GM12873 (cell line): ENCODE measurements around the gene RPS28.

Experiments used
- CTCF ChIP-seq: IDR thresholded peaks from 2 replicates; pipeline ENCODE4 v1.5.1; 2012; ENCODE audit warnings: low read depth, mild to moderate bottlenecking, moderate library complexity, low read length, control low read depth; ENCODE audit not compliant: insufficient read depth; ENCODE audit errors: missing control alignments

RPS28 gene

GRCh38 chr19:8336072-8336569 lies 14.8 kb downstream of the RPS28 start:
- no peak for TF ChIP-seq CTCF

GRCh38 chr19:8336660-8337059 lies 15.4 kb downstream of the RPS28 start:
- TF ChIP-seq CTCF, result no peak

GRCh38 chr19:8337728-8338127 lies 16.4 kb downstream of the RPS28 start:
- TF ChIP-seq CTCF, result no peak

GRCh38 chr19:8338835-8339234 lies 17.5 kb downstream of the RPS28 start:
- no peak for TF ChIP-seq CTCF

- peak; percentile 31 for TF ChIP-seq CTCF
These were observed 19.2 kb downstream of the RPS28 start for GRCh38 chr19:8340341-8341096.

GRCh38 chr19:8342316-8342683 lies 21.0 kb downstream of the RPS28 start:
- no peak for TF ChIP-seq CTCF

- TF ChIP-seq CTCF, result no peak
These were observed 21.6 kb downstream of the RPS28 start, which contains the start of gene KANK3 for GRCh38 chr19:8342684-8343482. TSS of gene KANK3 (minus strand) at chr19:8343262. CDS start at chr19:8337828, 5,434 bp downstream.
